Measurements from ENCODE around the gene HOXA11. TPM values are rescaled to one million over a fixed set of nuclear protein-coding genes. Genes with fewer than 3 reads are reported as not detected.

HOXA11 gene
- total RNA-seq, 1 donor from 2014 or later: not detected

- intact Hi-C loops (cut with micrococcal nuclease): loop anchor here (1.0 to 5.0 kb wide), 9 partner anchors 10 to 1268 kb away; no protein-coding TSS in a partner anchor
These were observed 23.8 kb downstream of the HOXA11 start for GRCh38 chr7:27161214-27161720.

DNA sequence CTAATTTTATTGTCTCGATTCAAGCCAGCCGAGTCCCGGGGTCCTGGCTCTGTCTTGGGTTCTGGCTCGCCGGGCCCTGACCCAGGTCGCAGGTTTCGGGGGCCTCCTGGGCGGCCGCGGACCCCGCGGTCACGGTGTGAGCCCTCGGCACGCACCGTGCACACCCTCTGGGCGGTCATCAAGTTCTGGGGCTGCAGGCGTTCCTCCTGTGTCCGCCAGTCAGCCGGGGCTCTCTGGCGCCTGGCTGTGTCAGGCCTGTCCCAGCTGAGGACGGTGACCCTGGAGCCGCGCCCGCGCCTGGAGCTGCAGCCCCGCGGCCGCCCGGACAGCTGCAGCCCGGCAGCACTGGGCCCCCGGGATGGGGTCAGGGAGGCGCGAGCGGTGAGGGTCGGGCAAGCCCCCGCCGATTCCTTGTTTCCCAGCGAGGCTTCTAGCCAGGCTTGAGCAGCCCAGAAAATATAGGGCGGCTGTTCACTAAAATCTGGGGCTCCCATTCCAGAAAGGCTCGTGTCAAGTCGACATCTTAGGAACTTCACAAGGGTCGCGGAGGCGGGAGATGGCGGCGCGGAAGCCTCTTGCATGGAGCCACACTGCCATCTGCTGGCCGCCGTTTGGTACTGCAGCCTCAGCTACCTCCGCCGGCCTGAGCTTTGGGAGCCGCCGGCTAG, 24.4 kb downstream of the HOXA11 start:
- intact Hi-C loops (cut with micrococcal nuclease): loop anchor here (1.0 to 5.0 kb wide), 9 partner anchors 9 to 1267 kb away; no protein-coding TSS in a partner anchor

DNA sequence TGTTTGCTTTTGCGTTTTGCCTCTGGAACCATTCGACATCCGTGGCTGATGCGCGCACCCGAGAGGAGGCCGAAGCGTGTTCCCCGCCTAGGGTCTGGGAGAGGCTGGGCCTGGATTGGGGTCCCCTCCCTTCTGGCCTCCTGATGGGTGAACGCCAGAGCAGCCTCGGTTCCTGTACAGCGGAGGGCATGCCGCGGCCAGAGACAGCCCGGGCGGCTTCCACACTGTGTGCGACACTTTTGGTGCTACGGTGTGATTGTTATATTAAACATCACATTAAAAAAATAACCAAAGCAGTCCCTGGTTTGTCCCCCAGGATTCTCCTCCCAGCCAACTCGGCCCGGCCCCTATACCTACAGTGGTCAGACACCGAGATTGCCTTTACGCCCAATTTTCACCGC, 24.9 kb downstream of the HOXA11 start:
- intact Hi-C loops (cut with micrococcal nuclease): loop anchor here (2.0 to 5.0 kb wide), 3 partner anchors 37 to 783 kb away; no protein-coding TSS in a partner anchor

- intact Hi-C loops (cut with micrococcal nuclease): loop anchor here (2.0 to 5.0 kb wide), 3 partner anchors 38 to 783 kb away; no protein-coding TSS in a partner anchor
These were observed 25.5 kb downstream of the HOXA11 start for GRCh38 chr7:27159266-27160144.

DNA sequence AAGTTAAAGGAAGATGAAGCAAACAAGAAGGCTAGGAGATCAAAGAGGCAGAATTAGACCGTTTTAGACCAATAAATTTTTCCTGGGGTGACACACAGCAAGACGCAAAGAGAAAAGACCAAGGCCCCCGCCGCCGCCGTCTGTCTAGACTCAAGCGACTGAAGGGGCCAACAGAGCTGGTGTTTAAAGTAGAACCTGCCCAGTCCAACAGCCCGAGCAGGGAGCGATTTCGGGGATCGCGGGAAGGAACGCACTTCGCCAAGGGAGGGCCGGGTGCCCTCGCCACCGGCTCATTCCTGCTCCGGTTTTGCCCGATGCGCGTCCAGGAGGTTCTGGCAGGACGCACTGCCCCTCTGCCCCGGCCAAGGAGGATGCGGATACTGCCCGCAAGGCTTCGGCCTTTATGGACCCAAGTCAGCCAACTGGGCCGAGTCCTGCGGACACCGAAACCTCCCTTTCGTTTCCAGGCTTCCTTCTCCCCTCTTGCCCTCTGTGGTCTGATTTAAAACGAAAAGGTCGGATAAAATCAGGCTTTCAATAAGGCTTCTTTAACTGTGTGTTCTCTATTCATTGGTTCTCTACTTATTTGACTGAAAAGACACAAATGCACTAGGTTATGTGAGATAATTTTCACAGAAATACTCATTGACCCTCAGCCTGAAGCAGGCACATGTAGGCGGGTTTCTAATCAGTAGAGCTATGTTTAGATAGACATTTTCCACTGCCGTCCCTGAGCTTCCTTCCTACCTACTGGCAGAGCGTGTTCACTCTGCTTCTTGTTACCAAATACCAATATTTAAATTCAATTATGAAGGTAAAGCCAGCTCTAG, 26.4 kb downstream of the HOXA11 start:
- intact Hi-C loops (cut with micrococcal nuclease): no loop called here

DNA sequence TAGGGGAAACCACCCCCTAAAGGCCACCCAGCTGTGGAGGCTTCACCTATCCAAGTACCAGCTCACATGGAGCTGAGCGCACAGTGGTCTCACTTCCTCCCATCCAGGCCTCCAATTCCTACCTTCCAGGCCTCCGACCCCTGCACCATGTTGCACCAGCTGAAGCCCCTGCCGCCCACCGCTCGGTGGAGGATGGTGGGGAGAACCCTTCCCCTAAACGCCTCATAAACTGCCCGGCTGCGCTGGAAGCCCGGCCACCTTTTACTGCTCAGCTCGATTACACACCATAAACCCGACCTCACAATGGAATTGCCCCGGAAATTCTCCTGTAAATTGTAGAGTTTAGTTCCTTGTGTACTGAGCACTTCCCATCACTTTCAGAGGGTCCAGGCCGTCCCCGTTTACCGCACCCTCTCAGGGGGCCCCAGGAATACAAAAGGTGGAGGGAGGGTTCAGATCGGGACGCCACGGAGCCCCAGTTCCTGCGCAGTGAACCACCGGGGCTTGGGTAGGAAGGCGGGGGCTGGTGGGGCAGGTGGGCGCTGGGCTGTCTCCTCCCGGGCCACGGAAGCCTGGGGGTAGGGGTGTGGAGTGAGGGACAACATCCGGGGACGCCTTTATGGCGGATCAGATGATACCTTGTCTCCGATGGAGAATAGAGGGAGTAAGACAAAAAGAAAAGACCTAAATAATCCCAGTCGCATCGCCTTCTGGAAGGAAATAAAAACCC, 27.2 kb downstream of the HOXA11 start:
- intact Hi-C loops (cut with micrococcal nuclease): no loop called here

DNA sequence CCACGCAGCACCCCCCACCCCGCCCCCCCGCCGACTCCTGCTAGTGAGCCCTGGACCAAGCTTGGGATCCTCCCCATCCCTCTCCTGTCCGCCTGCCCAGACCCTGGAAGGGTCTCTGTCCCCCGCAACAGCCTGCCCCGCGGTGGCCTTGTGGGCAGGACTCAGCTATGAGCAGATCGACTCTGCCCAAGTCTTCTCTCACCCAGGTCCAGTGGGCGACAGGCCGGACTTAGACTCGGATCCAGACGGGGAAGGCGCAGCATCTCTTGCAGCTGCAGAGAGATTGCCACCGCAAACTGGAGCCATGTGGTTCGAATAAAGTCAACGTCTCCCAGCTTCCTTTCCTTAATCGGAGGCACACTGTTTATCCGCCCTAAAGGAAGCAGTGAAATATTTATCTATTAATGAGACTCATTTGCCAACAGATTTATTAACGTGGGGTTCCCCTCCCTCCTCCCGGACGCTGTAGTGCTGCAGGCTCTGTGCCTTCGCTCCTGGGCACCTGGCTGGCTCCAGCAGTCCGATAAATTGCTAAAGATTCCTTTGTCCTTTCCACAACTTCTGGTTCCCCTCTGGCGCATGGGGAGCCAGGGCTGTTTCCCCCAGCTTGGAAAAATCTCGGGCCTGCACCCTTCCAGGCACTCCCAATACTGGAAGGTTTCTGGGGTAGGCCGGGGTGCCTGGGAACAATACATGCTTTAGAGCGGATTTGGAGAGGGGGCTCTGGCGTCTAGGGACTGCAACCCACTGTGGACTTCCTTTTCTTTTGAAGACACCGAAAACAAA, 27.9 kb downstream of the HOXA11 start:
- intact Hi-C loops (cut with micrococcal nuclease): no loop called here

GRCh38 chr7:27156508-27156898, 28.5 kb downstream of the HOXA11 start, which contains the start of gene HOXA7:
HOXA7 (minus strand) TSS chr7:27156675; CDS start chr7:27156545, 130 bp downstream.
- intact Hi-C loops (cut with micrococcal nuclease): no loop called here

GRCh38 chr7:27155816-27156507, 29.1 kb downstream of the HOXA11 start:
- intact Hi-C loops (cut with micrococcal nuclease): no loop called here

- intact Hi-C loops (cut with micrococcal nuclease): no loop called here
These were observed 29.9 kb downstream of the HOXA11 start for GRCh38 chr7:27154901-27155815.

DNA sequence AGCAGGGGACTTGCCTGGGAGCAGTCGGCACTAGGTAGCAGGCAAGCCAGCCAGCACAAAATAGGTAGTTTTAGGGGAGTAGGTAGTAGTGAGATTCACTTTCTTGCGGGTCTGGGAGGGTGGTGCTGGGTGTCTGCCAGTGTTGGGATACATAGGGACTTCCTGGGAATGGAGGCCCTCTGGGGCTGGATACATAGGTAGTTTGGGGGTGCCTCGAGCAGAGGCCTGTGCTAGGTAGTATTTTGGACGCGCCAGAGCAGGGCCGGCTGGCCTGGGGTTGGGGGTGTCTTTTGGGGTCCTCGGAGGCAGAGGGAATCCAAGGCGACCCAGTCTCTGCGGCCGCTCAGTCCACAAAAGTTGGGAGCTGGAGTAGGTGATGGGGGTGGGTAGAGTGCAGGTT, 30.7 kb downstream of the HOXA11 start:
- intact Hi-C loops (cut with micrococcal nuclease): no loop called here

DNA sequence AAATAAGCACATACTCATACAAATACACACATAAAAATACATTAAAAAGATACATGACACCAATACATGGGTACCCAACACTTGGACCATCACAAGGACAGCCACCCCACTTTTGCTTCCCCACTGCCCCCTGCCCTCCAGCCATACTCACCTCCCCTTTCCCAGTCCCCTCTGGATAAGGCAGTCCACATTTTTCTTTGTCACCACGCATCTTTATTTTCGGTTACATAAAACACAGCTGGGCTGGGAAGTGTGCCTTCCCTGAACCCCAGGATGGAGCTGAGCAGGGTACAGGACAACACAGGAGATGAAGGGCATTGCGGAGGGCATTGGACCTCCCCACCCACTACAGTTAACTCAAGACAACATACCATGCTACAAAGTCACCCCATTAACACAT, 31.5 kb downstream of the HOXA11 start:
- intact Hi-C loops (cut with micrococcal nuclease): no loop called here

DNA sequence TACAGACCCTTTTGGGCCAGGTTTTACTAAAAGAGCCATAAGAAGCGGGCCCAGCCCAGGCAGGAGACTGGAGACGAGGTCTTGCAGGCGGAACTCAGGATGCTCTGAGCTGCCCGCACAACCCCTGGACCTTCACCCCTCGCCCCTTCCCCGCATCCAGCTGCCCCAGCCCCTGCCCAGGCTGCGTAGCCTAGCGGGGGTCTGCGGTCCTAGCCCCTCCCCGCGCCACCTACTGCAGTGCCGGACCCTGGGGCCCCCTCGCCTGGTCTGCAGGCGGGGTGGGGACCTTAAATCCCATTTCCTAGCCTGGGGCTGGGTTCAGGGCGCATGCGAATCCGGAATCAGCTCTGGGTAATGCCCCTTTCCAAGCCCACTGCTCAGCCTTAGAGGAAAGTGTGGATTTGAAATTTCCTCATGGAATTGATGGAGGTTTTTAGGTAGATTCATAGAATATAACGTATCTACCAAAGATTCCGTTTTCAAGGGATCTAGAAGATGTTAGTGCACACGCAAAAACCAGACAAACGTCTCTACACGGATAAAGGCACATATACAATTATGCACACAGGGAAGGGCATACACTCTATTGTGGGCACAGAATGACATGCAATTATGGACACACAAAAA, 32.1 kb downstream of the HOXA11 start:
- intact Hi-C loops (cut with micrococcal nuclease): no loop called here

DNA sequence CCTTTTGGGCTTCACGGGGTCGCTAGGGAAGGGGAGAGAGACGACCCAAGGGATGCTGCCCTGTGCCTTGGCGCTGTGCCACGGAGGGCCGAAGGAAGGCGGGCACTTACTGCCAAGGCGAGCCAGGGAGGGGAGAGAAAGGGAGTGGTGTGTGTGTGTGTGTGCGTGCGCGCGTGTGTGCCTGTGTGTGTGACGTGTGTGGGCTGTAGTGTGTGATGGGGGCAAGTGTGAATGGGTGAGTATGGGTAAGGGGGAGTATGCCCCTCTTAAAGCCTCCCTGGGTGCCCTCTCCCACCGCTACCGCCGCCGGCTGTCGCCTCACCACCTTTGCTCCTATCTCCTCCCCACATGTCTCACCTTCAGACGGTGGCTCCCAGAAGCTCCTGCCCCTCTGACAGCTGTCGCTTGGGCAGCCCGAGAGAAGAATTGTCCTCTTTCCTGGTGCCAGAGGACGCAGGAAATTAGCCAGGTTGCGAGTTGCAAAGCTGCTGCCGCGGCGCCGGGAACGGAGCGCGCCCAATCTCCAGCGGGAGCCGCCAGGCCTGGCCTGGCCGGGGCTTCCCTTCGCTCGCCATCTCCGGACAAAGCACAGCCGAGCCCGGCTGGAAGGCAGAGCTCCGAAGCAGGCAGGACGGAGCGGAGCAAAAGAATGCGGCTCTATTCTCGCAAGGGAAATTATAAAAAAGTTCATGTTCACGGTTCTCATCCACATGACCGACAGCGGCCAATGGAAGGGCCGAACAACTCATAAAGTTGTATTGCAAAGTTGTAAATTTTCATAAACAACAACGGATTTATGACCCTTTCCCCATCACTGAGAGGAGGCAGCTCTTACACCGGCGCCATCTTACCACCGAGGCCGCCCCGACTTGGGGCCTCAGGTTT, 32.9 kb downstream of the HOXA11 start, which contains the start of gene HOXA3:
HOXA3 (minus strand) TSS at position 653 of the 885 bp plus-strand sequence. CDS start 41,943 bp downstream, outside the sequence.
- intact Hi-C loops (cut with micrococcal nuclease): loop anchor here (1.0 to 2.0 kb wide), 4 partner anchors 9 to 1295 kb away; partner anchors contain the start of gene HOXA1

GRCh38 chr7:27151341-27151930, 33.6 kb downstream of the HOXA11 start:
- intact Hi-C loops (cut with micrococcal nuclease): loop anchor here (1.0 to 2.0 kb wide), 4 partner anchors 10 to 1295 kb away; partner anchors contain the start of gene HOXA1
